HG02884 (cell line): Measurements from ENCODE around the gene C1QL4.
A peak's percentile ranks its signal among the peaks of the same experiment; 100 is the strongest.
"Not testable (repeated sequence)": the region's sequence is repeated elsewhere in the genome, so short reads cannot be mapped to it uniquely, and the experiment has no call there.

Source experiments
- ATAC-seq: cut with Tn5 transposase; IDR thresholded peaks from one replicate; pipeline ENCODE4 v1.9.1; 2021; ENCODE audit warnings: mild to moderate bottlenecking, moderate library complexity; ENCODE audit not compliant: unreplicated experiment

Gene C1QL4

DNA sequence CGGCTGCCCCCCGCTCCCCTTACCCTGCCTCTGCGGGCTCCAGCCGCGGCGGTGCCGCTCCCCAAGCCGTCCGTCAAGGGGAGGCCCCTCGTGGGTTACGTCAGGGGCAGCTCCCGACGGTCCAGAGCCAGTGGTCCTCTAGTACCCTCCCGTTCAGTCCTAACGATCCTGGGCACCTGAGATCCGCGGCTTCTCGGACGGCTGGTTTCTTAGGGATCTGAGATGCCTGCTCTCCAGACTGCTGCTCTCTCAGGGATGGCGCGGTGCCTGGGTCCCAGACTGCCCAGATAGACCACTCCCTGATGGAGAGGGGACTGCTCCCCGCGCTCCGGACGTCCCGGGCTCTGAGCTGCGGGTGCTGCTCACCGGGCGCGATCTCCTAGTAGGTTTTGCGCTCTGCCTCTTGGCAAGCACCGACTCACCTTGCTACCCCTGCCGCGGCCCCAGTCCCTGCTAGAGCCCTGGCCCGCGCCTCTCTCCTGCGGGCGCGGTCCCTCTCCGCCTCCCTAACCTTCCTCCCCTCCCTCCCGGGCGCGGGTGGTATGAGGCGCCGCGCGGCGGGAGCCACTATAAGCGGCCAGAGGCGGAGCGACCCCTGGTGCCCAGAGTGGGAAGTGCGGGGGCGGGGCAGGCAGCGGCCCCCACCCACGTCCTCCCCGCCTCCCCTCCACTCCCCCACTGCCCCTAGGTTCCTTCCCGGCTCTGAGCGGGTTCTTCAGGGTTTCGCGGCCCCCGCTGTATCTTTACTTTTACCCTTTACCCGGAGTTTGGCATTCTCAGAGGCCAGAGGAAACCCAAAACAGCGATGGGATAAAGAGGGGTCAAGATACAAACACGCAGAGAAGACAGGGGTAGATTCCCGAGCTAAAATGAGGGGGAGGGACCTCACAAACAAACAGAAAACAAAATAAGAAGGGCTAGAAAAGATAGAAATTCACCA, at the start of gene C1QL4:
C1QL4 (minus strand) TSS at position 544 of the 940 bp plus-strand sequence. CDS start 711 bp downstream, outside the sequence.
- no peak for ATAC-seq

DNA sequence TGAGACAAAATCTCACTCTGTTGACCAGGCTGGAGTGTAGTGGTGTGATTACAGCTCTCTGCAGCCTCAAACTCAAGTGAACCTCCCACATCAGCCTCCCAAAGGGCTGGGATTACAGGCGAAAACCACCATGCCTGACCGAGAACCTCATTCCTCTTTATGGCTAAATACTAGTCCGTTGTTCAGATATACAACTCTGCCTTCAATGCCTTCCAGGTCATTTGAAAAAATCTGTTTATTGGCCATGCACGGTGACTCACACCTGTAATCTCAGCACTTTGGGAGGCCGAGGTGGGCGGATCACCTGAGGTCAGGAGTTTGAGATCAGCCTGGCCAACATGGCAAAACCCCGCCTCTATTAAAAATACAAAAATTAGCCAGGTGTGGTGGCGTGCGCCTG, 43.2 kb upstream of the C1QL4 start:
- ATAC-seq, result not testable (repeated sequence)

DNA sequence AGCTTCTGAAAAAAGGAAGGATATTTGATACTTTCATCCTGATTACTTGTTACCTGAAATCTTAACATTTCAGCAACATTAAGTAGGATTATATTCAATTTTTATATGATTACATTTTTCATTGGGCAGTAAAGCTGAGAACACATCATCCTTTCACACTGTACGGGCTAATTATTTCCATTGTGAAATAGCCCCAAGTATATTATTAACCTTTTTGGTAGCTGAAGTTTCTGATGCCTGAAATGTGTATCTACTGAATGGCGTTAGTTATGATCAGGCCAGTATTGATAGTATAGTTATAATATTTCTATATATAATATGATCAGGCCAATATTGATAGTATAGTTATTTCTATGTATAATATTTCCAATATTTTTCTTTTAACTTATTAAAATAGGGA, 40.4 kb upstream of the C1QL4 start:
- no peak for ATAC-seq

DNA sequence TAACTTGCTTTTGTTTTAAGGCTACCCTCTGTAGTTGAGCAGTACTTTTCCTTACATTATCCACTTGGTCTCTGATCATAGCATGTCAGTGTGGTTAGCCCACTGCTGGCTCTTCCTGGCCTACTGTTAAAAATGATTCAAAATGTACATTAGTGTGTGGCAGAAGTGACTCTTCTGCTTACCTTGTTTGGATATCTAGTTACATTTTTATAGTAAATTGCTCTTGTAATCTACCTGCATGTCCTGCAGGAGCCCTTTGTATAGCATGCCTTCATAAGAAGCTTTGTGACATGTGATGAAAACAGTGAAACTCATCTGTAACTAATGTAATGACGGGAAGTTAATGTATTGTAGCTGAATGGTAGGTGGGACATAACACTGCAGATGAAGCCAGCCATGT, 38.4 kb upstream of the C1QL4 start:
- no peak for ATAC-seq

DNA sequence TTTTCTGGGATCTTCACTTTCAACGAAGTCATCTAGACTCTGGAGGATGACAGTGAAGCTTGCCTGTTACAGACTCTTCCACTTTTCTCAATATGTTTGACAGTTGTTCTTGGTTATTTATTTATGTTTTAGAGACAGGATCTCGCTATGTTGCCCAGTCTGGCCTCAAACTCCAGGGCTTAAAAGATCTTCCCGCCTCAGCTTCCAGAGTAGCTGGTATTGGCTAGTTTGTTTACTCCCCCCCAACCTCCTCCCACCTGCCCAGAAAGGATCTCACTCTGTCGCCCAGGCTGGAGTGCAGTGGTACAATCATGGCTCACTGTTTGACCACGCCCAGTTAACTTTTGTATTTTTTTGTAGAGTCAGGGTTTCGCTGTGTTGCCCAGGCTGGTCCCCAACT, 33.6 kb upstream of the C1QL4 start:
- no peak for ATAC-seq

DNA sequence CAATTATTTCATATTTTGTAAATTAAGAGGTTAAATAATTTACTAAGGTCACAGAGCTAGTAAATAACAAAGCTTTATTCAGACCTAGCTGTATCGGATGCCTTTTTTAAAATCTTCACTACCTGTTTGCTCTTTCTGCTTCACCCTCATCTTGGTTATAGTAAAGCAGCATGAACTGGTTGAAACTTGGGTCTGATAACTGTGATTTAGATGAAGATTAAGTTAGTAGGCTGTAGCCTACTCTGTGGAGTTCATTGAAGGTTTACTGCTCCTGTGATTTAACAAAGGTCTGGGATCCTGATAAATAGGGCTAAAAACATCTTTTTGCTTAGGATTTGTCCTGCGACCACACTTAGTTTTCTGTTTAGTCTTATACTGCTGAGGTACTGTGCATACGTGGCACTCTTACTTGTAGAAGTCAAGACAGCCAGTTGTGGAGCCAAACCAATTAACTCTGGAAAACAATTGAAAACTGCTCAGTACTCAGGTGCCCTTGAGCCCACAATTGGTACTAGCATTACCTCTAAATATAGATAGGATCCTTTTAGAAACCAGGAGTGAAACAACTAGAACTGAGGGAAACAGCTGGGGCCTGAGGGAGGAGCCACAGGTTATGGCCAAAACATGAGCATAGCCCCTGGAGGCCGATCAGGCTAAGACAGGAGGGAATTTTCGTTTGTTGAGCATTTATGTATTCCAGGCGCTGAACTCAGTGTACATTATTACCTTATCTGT, 32.6 kb upstream of the C1QL4 start:
- ATAC-seq, result peak; percentile 44

DNA sequence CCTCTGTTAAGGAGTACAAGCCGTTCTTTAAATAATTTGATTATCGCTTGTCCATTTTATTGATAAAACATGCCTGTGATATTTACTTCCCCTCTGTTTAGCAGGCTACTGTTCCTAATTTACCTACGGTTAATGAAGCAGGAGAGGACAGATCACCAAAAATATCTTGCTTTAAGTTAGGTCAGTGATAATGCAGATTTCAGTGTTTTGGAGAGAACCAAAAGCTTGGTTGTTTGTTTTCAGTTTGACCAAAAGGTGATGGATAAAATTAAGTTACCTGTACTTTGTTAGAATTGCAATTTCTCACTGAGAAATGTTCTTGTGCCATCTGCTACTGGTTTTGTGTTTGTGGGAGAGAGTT, 31.2 kb upstream of the C1QL4 start:
- no peak for ATAC-seq

DNA sequence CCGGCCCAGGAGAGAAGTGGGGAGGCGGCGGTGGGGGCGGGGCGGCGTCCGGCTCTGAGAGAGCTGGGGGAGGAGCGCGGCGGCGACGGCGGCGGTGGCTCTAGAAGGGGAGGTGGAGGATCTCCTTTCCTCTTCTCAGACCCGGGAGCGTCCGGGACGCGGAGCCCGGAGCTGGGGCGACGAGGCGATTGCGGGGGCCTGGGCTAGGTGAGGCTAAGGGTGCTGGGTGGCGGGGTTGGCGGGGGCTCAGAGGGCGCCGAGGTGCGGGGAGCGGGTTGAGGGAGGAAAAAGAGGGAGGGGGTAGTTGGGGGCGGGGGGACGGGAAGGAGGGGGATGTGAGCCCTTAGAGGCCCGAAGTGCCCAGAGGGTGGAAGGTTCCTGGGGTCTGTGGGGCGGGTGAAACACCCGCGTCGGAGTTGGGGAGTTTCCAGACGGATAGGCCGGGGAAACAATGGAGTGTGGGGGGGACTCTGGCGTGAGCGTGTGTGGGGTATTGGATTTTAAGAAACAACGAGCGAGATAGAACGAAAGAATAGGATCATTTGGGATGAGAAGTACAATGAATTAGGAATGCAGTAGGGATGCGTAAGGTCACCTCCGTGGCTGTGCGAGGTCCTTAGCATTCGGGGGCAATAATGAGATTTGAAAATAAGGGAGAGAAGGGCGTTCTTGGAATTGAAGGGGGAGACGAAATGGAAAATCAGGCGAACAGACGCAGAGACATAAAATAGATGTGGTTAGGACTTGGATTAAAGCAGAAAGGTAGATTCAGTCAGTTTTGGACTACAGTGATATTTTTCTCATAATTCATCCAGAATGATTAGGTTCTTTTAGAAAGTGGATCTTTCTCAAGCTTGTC, 30.6 kb upstream of the C1QL4 start, which contains the start of gene SPATS2:
SPATS2 (plus strand) TSS at position 82 of the 859 bp plus-strand sequence. CDS start 93,551 bp downstream, outside the sequence.
- no peak for ATAC-seq

DNA sequence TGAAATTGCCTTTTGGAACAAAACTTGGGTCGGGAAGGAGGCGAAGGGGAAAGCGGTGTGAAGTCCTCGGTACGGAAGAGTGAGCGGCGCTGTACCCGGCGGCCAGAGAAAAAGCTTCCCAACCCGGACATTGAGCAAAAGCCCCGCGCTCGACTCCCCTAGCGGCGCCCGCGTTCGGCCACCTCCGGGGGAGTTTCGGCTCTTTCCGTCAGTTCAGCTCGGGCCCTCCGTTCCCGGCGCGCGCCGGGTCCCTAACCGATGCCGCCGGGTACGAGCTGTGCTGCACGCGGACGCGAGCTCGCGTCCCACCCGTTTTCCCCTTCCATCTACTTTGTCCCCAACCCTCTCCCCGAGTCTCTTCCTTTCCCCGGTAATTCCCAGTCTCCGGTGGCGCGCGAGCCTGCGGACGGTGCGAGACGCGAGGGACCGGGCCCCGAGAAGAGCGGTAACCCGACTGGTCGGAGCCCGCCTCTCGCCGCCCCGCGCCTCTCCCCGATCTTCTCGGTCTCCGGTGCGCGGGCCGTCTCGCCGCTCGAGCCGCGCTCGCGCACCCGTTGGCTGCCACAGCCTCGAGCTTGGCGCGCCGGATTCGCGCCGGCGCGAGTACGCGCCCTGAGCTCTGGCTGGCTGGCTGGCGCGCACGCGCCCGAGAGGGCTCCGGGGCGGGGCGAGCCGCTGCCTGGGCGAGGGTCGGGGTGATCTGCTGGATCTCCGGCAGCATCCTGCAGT, 29.8 kb upstream of the C1QL4 start:
- ATAC-seq, result peak; percentile 49

DNA sequence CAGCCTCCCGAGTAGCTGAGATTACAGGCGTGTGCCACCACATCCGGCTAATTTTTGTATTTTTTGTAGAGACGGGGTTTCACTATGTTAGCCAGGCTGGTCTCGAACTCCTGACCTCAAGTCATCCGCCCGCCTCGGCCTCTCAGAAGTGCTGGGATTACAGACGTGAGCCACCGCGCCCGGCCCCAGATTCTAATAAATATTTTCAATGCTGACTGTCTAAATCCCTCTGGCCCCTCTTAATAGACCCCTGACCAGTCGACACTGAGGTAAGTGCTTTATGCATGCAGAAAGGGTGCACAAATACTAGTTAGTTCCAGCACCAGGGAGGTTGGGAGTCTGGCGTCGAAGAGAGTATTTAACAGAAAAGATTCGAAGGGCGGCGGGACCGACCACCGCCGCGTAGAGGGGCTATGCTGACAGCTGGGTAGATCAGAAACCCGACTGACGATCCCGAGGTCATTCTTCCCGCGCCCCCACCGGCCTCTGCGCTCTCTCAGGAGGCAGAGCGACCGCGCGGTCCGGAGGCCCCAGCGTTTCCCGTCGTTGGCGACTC, 29.2 kb upstream of the C1QL4 start:
- no peak for ATAC-seq

DNA sequence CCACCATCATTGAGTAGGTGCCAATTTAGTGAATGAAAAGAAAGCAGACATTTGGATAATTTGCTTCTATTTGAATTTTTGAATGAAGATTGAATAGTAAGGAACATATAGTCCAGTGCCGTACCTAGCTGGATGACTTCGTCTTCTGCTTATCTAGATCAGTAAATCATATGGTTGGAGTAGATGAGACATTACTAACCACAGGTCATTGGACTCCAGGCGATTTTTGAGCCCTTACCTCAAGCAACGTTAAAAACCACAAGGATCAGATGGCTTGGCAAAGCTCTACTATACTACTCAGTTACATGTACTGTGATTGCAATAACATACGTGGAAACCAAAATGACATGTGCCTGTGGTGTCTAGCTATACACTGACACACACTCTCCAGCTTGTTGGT, 28.6 kb upstream of the C1QL4 start:
- ATAC-seq, result no peak

DNA sequence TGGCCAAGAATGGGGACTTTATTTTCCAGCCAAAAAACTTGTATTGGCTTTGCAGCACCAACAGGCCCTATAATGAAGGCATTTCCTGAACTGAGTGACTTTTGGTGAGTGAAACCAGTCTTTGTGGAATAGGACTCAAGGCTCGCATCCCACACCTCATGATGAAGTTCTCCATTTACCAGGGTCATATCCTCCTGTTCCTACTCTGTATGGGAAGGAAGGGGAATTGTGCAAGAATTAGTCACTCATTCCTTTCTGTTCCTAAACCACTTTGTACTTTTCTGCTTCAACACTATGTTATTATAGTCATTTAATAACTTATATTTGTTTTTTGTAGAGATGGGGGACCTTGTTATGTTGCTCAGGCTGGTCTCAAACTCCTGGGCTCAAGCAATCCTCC, 28.0 kb upstream of the C1QL4 start:
- ATAC-seq, result no peak

DNA sequence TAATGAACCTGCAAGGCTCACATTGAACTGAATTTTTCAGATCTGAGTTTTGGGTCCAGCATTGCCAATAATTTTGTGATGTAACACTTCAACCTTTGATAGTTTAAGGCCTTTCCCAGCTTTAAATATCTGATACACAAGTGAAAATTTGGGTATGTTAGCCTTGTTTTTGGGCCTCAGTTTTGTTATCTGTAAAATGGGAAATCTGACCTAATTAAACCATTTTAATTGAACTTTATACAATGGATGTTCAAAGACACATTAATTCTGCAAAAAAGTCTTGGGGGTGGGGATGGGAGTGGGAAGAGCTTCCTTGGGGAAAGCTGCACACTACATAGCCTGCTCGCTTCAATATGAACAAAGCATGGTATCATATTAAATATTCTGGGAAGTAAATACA, 25.1 kb upstream of the C1QL4 start:
- ATAC-seq, result no peak

DNA sequence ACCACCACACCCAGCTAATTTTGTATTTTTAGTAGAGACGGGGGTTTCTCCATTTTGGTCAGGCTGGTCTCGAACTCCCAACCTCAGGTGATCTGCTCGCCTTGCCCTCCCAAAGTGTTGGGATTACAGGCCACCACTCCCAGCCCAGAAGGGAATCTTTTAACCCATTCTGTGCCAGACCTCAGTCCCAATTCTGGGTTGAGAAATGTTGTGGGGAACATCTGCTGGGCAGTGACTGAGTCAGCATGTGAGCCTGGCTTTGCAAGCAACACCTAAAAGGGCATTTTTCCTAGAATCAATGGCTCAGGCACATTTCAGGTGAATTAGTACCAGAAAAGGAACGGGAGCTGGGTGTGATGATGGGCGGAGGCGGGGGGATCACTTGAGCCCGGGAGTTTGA, 22.7 kb upstream of the C1QL4 start:
- no peak for ATAC-seq

DNA sequence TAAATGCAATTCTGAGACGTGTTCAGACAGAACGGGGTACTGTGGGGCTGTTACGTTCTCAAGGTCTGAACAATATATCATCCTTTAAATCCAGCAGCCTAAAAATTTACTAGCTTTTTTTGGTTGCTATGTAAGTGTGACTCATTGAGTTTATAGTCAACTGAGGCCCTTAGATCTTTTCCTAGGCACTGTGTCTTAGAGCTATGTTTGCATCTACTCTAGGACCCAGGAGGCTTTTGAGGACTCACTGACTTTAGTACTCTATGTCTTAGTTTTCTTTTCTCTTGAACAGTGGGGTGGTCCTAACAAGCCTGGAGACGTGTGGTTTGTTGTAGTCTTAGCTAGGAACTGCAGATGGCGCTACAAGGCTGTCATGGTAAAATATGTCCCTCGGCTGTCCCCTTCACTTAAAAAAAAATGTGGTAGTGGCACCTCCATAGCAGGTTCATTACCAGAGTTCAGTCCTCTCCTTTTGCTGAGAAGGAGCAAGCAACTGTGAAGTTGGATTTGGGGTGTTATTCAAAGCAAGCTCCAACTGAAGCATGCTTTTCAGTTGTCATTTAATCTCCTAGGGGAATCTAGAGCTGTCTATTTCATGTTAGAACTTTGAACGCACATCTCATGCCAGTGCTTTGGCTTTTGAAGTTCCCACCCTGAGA, 21.6 kb upstream of the C1QL4 start:
- ATAC-seq, result no peak

DNA sequence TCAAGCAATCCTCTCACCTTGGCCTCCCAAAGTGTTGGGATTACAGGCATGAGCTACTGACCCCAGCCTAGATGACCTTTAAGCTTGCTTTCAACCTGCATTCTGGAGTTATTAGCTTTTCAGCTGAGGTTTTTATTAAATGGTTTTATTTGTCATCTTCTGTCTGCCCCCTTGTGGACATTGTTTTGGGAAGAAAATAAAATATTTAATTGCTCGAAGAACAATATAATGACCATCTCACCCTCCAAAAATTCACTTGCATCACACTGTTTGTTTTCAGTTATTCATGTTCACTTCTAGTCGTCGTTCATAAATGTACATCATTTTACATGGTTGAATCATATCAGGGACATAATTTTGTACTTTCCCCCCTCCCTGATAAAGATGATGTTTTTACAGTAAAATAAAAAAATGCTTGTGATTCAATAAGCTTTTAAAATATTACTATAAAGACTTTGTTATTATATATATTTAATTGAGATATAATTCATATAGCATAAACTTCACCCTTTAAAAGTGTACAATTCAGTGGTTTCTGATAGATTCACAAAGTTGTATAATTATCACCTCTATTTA, 20.2 kb upstream of the C1QL4 start:
- no peak for ATAC-seq

DNA sequence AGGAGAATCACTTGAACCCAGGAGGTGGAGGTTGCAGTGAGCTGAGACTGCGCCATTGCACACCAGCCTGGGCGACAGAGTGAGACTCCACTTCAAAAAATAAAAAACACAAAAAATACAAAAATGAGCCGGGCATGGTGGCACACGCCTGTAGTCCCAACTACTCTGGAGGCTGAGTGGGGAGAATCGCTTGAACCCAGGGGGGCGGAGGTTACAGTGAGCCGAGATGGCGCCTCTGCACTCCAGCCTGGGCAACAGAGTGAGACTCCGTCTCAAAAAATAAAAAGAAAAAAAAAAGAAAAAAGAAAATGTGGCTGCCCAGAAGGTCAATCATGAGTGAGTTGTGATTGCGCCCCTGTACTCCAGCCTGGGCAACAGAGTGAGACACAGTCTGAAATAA, 18.9 kb upstream of the C1QL4 start:
- no peak for ATAC-seq

DNA sequence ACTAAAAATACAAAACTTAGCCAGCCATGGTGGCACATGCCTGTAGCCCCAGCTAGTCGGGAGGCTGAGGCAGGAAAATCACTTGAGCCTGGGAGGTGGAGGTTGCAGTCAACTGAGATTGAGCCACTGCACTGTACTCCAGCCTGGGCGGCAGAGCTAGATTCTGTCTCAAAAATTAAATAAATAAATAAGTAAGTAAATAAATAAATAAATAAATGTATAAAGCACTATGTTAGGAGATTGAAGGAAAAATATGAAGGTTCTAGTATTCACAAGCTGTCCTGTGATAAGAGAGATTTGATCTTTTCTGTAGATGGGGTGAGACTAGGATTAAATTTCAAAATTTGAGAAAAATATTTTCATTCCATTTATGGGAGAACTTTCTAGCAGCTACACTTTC, 15.4 kb upstream of the C1QL4 start:
- no peak for ATAC-seq

DNA sequence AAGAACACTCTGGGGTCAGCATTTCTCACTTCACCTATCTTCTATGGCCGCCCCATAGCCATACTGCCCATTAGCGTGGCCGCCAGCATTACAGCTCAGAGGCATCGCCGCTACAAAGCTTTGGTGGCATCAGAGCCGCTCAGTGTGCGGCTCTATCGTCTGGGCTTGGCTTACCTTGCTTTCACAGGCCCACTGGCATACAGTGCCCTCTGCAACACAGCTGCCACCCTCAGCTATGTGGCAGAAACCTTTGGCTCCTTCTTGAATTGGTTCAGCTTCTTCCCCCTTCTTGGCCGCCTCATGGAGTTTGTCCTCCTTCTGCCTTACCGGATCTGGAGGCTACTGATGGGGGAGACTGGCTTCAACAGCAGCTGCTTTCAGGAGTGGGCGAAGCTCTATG, 12.3 kb upstream of the C1QL4 start:
- ATAC-seq, result no peak
